IMR-90 (cell line): Measurements from ENCODE around the gene MPZL3.

Experiments
- BHLHE40 ChIP-seq: fragments of 150-350 bp; IDR thresholded peaks from 2 replicates; pipeline ENCODE4 v1.6.1; 2016; ENCODE audit warnings: mild to moderate bottlenecking, low read depth, low read length
- CEBPB ChIP-seq: IDR thresholded peaks from 2 replicates; pipeline ENCODE4 v1.6.1; 2012; ENCODE audit warnings: low read depth, low read length, improper control_type of control experiment
- CHD1 ChIP-seq: IDR thresholded peaks from 2 replicates; pipeline ENCODE4 v1.6.1; 2012; ENCODE audit warnings: low read depth, low read length, improper control_type of control experiment
- FOS ChIP-seq: fragments of 150-350 bp; IDR thresholded peaks from 2 replicates; pipeline ENCODE4 v1.6.1; 2016; ENCODE audit warnings: low read depth, low read length
- MAFK ChIP-seq: IDR thresholded peaks from 2 replicates; pipeline ENCODE4 v1.6.1; 2012; ENCODE audit warnings: low read depth, low read length, improper control_type of control experiment
- MAZ ChIP-seq: IDR thresholded peaks from 2 replicates; pipeline ENCODE4 v1.6.1; 2012; ENCODE audit warnings: low read depth, mild to moderate bottlenecking, low read length, improper control_type of control experiment, moderate library complexity, borderline replicate concordance
- POLR2A ChIP-seq: IDR thresholded peaks from 2 replicates; pipeline ENCODE4 v1.6.1; 2012; ENCODE audit warnings: mild to moderate bottlenecking, low read depth, low read length
- RAD21 ChIP-seq: IDR thresholded peaks from 2 replicates; pipeline ENCODE4 v1.6.1; 2012; ENCODE audit warnings: low read length, improper control_type of control experiment
- RCOR1 ChIP-seq: IDR thresholded peaks from 2 replicates; pipeline ENCODE4 v1.6.1; 2012; ENCODE audit warnings: mild to moderate bottlenecking, low read length, improper control_type of control experiment; ENCODE audit not compliant: insufficient replicate concordance
- RFX5 ChIP-seq: IDR thresholded peaks from 2 replicates; pipeline ENCODE4 v1.8.0; 2012; ENCODE audit warnings: low read depth, mild to moderate bottlenecking, low read length, moderate library complexity
- SMC3 ChIP-seq: fragments of 150-350 bp; IDR thresholded peaks from 2 replicates; pipeline ENCODE4 v1.6.1; 2016; ENCODE audit warnings: low read depth, mild to moderate bottlenecking, antibody characterized with exemption, low read length, moderate library complexity
- TF ChIP-seq, protein P1 (sequence below): conservative IDR thresholded peaks from 2 replicates; pipeline ENCODE4 v1.5.1; 2012; ENCODE audit warnings: mild to moderate bottlenecking, low read depth, low read length, improper control_type of control experiment
- TF ChIP-seq, protein P2 (sequence below): fragments of 150-350 bp; IDR thresholded peaks from 2 replicates; pipeline ENCODE4 v1.6.1; 2017; ENCODE audit warnings: mild to moderate bottlenecking, antibody characterized with exemption, low read length, low read depth
- TF ChIP-seq, protein P3 (sequence below): fragments of 150-350 bp; IDR thresholded peaks from 2 replicates; pipeline ENCODE4 v1.6.1; 2016; ENCODE audit warnings: low read depth, mild to moderate bottlenecking, low read length, moderate library complexity, borderline replicate concordance

DNA sequence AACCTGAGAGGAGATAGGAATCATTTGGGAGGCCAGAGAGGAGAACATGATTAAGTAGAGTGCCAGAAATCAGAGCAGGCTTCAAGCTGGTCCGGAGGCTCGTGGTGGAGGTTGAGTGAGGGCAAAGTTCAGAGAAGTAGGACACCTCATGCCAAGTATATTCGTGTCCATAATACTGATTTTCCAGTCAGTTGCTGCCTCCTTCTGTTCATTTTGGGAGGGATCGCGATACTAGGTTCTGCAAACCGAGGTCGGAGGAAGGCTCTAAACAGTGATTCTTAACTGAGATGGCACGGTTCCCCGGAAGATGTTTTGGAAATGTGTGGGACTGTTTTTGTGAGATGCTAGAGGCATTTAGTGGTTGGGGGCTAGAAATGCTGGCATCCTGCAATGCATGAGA is 38.8 kb upstream of the MPZL3 start:
- TF ChIP-seq, protein P1, sequence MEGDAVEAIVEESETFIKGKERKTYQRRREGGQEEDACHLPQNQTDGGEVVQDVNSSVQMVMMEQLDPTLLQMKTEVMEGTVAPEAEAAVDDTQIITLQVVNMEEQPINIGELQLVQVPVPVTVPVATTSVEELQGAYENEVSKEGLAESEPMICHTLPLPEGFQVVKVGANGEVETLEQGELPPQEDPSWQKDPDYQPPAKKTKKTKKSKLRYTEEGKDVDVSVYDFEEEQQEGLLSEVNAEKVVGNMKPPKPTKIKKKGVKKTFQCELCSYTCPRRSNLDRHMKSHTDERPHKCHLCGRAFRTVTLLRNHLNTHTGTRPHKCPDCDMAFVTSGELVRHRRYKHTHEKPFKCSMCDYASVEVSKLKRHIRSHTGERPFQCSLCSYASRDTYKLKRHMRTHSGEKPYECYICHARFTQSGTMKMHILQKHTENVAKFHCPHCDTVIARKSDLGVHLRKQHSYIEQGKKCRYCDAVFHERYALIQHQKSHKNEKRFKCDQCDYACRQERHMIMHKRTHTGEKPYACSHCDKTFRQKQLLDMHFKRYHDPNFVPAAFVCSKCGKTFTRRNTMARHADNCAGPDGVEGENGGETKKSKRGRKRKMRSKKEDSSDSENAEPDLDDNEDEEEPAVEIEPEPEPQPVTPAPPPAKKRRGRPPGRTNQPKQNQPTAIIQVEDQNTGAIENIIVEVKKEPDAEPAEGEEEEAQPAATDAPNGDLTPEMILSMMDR = no peak
- no peak for TF ChIP-seq CEBPB
- no peak for TF ChIP-seq POLR2A
- TF ChIP-seq SMC3 = no peak
- TF ChIP-seq RFX5 = no peak
- TF ChIP-seq, protein P2, sequence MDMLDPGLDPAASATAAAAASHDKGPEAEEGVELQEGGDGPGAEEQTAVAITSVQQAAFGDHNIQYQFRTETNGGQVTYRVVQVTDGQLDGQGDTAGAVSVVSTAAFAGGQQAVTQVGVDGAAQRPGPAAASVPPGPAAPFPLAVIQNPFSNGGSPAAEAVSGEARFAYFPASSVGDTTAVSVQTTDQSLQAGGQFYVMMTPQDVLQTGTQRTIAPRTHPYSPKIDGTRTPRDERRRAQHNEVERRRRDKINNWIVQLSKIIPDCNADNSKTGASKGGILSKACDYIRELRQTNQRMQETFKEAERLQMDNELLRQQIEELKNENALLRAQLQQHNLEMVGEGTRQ = no peak
- no peak for TF ChIP-seq CHD1
- no peak for TF ChIP-seq RAD21
- no peak for TF ChIP-seq RCOR1
- TF ChIP-seq, protein P3, sequence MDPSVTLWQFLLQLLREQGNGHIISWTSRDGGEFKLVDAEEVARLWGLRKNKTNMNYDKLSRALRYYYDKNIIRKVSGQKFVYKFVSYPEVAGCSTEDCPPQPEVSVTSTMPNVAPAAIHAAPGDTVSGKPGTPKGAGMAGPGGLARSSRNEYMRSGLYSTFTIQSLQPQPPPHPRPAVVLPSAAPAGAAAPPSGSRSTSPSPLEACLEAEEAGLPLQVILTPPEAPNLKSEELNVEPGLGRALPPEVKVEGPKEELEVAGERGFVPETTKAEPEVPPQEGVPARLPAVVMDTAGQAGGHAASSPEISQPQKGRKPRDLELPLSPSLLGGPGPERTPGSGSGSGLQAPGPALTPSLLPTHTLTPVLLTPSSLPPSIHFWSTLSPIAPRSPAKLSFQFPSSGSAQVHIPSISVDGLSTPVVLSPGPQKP = no peak
- TF ChIP-seq BHLHE40 = no peak
- no peak for TF ChIP-seq MAZ
- no peak for TF ChIP-seq FOS
- TF ChIP-seq MAFK = no peak
